ENCODE results near the gene LIPE. TPM values are rescaled to one million over a fixed set of nuclear protein-coding genes. Genes with fewer than 3 reads are reported as not detected.

The LIPE gene
- total RNA-seq, 1 experiment from 2014 or later = 6.8 TPM

GRCh38 chr19:42403586-42403985 lies 23.6 kb downstream of the LIPE start:
- CTCF ChIA-PET = no interaction called here

GRCh38 chr19:42402376-42403116 lies 24.6 kb downstream of the LIPE start:
- peaks cover 3% of the 10 kb centered on the region for H3K4me1 ChIP-seq (ENCODE audit: insufficient read depth, low read length, poor library complexity, severe bottlenecking)
- no peaks in the 10 kb centered on the region for H3K9me3 ChIP-seq (ENCODE audit: low read depth, low read length, poor library complexity, severe bottlenecking)
- no peaks in the 10 kb centered on the region for H3K27me3 ChIP-seq (replicated peaks; ENCODE audit: insufficient read depth, low read depth, low read length, poor library complexity)
- H3K4me3 ChIP-seq (ENCODE audit: low read depth, low read length, poor library complexity, severe bottlenecking) = peak overlapping the region; percentile 55
- POLR2A ChIA-PET (ENCODE audit: low non-redundant PET) = interaction anchor here (0.6 kb wide), 1 partner anchor 155 kb away, joined by 3 read pairs; no protein-coding TSS in a partner anchor
- no peak overlapping the region for H3K27ac ChIP-seq (ENCODE audit: low read depth, low read length, poor library complexity, severe bottlenecking)
- intact Hi-C loops (cut with micrococcal nuclease; ENCODE audit: unreplicated experiment) = loop anchor here (5.0 kb wide), 1 partner anchor 295 kb away; no protein-coding TSS in a partner anchor
- no peaks in the 10 kb centered on the region for H3K36me3 ChIP-seq (ENCODE audit: insufficient read depth, low read length, poor library complexity, severe bottlenecking)
- no peak for DNase-seq (ENCODE audit: low spot score)
- CTCF ChIA-PET = no interaction called here
- TF ChIP-seq EZH2 (IDR thresholded peaks at IDR 0.05; ENCODE audit: borderline replicate concordance, low read depth, low read length, poor library complexity, severe bottlenecking) (no peak), CTCF (conservative IDR thresholded peaks at IDR 0.05; ENCODE audit: low read depth, low read length) (no peak)
- BruUV-seq (replicated peaks) = no TSS peak

More at GRCh38 chr19:42403586-42403985, 23.6 kb downstream of the LIPE start:
- Histone ChIP-seq H3K36me3 (ENCODE audit: insufficient read depth, low read length, poor library complexity, severe bottlenecking) (no peaks in the 10 kb centered on the region), H3K9me3 (ENCODE audit: low read depth, low read length, poor library complexity, severe bottlenecking) (no peaks in the 10 kb centered on the region), H3K4me1 (ENCODE audit: insufficient read depth, low read length, poor library complexity, severe bottlenecking) (no peaks in the 10 kb centered on the region), H3K4me3 (ENCODE audit: low read depth, low read length, poor library complexity, severe bottlenecking) (no peak overlapping the region), H3K27ac (ENCODE audit: low read depth, low read length, poor library complexity, severe bottlenecking) (no peak overlapping the region), H3K27me3 (replicated peaks; ENCODE audit: insufficient read depth, low read depth, low read length, poor library complexity) (no peaks in the 10 kb centered on the region)
- TF ChIP-seq EZH2 (IDR thresholded peaks at IDR 0.05; ENCODE audit: borderline replicate concordance, low read depth, low read length, poor library complexity, severe bottlenecking) = no peak
- TF ChIP-seq CTCF (conservative IDR thresholded peaks at IDR 0.05; ENCODE audit: low read depth, low read length) = no peak
- POLR2A ChIA-PET (ENCODE audit: low non-redundant PET) = no interaction called here
- BruUV-seq (replicated peaks) = no TSS peak
- no peak for DNase-seq (ENCODE audit: low spot score)
- intact Hi-C loops (cut with micrococcal nuclease; ENCODE audit: unreplicated experiment) = loop anchor here (5.0 kb wide), 1 partner anchor 296 kb away; no protein-coding TSS in a partner anchor

- no peak overlapping the region for H3K27ac ChIP-seq (ENCODE audit: low read depth, low read length, poor library complexity, severe bottlenecking)
- CTCF ChIA-PET = interaction anchor here (0.6 to 1.5 kb wide), 2 partner anchors 22 to 269 kb away, joined by 3 read pairs; no protein-coding TSS in a partner anchor
- no TSS peak for BruUV-seq (replicated peaks)
Observed at GRCh38 chr19:42401365-42402303, 25.6 kb downstream of the LIPE start.

More at GRCh38 chr19:42401365-42402303, 25.6 kb downstream of the LIPE start:
- H3K27me3 ChIP-seq (replicated peaks; ENCODE audit: insufficient read depth, low read depth, low read length, poor library complexity) = no peaks in the 10 kb centered on the region
- no peaks in the 10 kb centered on the region for H3K9me3 ChIP-seq (ENCODE audit: low read depth, low read length, poor library complexity, severe bottlenecking)
- DNase-seq (ENCODE audit: low spot score) = peak; percentile 86
- H3K4me1 ChIP-seq (ENCODE audit: insufficient read depth, low read length, poor library complexity, severe bottlenecking) = peaks cover 6% of the 10 kb centered on the region
- intact Hi-C loops (cut with micrococcal nuclease; ENCODE audit: unreplicated experiment) = loop anchor here (5.0 kb wide), 1 partner anchor 294 kb away; no protein-coding TSS in a partner anchor
- H3K4me3 ChIP-seq (ENCODE audit: low read depth, low read length, poor library complexity, severe bottlenecking) = peak overlapping the region; percentile 55
- POLR2A ChIA-PET (ENCODE audit: low non-redundant PET) = interaction anchor here (0.6 kb wide), 1 partner anchor 154 kb away, joined by 3 read pairs; no protein-coding TSS in a partner anchor
- H3K36me3 ChIP-seq (ENCODE audit: insufficient read depth, low read length, poor library complexity, severe bottlenecking) = no peaks in the 10 kb centered on the region
- no peak for TF ChIP-seq EZH2 (IDR thresholded peaks at IDR 0.05; ENCODE audit: borderline replicate concordance, low read depth, low read length, poor library complexity, severe bottlenecking)
- peak; percentile 90 for TF ChIP-seq CTCF (conservative IDR thresholded peaks at IDR 0.05; ENCODE audit: low read depth, low read length)

Data from A673 (cell line).